ENCODE results near the gene SLCO4A1.

SLCO4A1 gene

DNA sequence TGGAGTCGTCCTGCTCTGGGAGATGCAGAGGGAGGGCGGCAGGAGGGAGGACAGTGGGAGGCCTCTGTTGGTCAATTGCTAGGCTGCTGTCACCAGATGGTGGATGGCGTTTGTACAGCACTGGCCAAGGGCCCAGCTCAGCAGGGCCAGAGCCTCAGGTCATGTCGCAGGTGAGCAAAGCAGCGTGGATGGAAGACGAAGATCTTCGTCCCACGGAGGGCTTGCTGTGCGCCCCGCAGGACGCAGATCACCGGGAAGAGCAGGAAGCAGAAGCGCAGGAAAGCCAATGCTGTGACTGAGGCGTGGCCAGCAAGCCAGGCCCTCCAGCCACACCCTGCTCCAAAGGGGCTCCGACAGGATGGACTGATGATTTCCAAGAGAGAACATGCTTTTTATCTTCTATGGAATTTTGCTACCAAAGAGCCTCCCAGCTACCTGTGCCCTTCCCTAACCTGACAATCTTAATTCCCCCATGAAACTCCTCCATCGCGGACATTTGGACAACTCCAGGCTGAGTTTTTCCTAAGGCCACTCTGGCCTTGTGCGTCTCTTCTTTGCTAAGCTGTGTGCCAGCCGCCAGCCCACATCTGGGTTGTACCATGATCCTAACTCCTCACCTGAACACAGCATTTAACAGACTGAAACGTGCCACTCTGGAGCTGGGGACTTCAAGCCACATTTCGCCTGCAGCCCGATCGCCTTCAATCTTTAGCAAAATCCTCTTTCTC, 3.5 kb upstream of the SLCO4A1 start:
- DNase-seq: no peak

- DNase-seq: no peak
These were observed 2.5 kb upstream of the SLCO4A1 start for GRCh38 chr20:62639765-62640164.

GRCh38 chr20:62640870-62641269, 1.4 kb upstream of the SLCO4A1 start:
- DNase-seq: no peak

DNA sequence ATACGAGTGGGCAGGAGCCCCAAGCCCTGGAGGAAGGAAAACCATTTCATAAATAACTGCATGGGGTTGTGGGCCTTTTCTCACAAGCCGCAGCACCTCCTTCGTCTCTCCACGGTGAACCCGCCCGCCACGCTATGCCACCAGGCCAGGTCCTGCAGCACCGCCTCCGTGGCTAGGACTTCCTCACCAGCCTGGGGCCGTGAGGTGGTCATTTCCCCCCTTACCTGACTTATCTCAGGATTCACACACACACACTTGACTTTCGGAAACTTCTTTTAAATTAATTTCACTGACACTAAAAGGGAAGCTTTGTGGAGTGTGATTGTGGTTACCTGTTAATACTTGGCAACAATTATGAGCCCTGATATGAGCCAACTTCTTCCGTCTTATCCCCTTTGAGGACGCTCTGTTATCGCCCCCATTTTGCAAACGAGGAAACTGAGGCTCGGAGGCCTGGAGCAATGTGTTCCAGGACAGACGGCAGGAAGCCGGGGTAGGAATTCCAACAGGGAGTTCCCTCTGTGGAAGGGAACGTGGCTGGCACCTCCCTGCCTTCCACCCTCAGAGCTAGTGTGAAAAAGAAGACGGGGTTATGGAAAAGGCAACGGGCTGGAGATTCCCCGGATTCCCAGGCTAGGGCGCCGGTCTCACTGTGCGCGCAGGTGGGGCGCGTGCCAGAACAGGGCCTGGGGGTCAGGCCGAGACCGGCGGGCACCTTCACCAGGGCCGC, 817 bp upstream of the SLCO4A1 start:
- no peak for DNase-seq

- no peak for DNase-seq
These were observed 590 bp downstream of the SLCO4A1 start for GRCh38 chr20:62642666-62643520.

DNA sequence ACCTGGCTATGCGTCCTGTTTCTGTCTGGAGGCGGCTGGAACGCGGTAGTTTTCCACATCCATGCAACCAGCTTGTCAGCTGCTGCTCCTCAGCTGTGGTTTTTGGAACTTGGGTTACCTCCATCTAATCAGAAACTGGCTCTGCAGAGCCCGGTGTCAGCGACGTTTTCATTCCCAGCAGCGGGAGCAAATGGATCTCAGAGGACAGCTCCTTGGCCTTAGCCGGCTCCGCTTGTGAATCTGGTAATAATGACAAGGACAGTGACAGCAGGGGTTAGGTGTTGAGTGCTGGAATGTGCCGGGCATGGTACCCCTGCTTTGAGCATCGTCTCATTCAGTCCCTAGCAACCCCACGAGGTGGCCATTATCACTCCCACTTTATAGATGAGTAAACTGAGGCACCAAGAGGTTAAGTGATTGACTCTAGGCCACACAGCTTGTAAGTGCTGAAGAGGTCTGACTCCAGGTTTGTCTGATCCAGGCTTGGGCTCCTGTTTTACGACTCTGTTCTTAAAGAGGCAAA, 1.3 kb downstream of the SLCO4A1 start:
- DNase-seq: no peak

GRCh38 chr20:62644044-62644795, 1.9 kb downstream of the SLCO4A1 start:
- DNase-seq: no peak

DNA sequence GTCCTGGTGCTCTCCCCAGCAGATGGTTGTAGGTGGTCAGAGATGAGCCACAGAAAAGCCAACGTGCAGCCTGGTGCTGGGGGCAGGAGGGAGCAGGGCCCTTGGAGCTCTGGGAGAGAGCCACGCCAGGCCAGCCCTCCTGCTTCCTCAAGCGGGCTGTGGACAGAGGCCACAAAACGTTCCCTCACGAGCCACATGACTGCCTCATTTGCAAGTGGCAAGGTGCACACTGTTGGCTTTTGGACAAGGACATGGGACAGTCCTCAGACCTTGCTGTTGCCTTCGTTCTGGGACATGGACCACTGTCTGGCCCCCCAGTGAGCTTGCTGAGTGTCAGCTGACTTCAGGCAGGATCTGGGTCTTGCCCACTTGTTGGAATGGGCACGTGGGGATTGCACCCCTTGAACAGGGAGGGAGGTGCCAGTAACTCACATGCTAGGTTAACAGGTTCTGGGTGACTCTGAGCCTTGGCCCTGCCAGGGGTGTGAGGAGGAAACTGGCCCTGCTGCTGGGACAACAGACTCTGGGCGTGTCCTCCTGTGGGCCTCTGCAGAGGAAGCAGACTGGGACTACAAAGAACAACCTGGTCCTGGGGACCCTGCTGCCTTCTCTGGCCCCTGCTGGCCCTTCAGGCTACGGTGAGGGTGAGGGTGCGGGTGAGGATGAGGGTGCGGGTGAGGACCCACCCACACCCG, 2.6 kb downstream of the SLCO4A1 start:
- no peak for DNase-seq

DNA sequence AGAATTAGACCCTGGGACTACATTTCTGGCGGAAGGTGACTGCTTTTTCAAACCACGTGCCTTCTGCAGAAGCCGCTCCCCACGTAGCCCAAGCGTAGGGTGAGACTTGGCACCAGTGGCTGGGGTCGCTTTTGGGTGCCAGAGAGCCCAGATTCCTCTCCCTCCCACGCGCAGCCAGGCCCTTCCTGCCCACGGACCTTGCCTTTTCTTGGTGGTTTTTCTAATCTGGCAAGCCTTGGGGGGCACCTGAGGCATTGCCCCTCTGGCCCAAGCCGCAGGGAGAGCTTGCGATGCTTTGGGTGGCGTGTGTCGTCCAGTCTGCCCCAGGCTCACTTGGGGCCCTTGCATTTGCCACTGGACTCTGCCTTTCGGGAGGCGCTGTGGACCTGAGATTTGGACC, 3.3 kb downstream of the SLCO4A1 start:
- no peak for DNase-seq

DNA sequence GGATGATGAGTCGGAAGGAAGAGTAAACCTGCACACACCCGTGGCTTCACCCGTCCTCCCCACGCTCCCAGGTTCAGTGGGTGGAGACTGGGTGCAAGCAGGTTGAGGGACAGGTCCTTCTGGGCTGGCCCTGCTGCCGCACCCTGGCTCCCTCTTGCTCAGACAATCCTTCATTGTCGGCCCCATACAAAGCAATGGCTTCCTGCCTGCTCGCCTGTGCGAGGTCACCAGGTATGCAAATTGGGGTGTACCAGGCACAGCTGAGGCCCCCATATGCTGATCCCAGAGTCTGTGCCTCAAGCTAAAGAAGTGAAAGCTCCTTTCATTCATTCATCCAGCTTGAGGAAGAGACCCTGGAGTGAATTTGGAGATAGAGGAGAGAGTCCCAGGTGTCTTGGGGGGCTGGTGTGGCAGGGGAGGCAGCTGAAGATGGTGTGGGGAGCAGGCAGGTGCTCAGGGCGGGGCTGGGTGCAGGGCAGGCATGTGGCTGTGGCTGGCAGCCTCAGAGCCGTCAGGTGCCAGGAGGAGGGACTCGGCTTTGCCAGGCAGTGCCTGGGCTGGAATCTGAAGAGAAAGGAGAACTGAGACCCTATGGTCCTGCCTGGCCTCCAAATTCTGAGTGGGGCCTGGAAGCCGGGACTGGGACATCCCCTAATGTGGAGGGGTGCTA, 4.7 kb downstream of the SLCO4A1 start:
- no peak for DNase-seq

GRCh38 chr20:62647521-62648317, 5.4 kb downstream of the SLCO4A1 start:
- DNase-seq: no peak

DNA sequence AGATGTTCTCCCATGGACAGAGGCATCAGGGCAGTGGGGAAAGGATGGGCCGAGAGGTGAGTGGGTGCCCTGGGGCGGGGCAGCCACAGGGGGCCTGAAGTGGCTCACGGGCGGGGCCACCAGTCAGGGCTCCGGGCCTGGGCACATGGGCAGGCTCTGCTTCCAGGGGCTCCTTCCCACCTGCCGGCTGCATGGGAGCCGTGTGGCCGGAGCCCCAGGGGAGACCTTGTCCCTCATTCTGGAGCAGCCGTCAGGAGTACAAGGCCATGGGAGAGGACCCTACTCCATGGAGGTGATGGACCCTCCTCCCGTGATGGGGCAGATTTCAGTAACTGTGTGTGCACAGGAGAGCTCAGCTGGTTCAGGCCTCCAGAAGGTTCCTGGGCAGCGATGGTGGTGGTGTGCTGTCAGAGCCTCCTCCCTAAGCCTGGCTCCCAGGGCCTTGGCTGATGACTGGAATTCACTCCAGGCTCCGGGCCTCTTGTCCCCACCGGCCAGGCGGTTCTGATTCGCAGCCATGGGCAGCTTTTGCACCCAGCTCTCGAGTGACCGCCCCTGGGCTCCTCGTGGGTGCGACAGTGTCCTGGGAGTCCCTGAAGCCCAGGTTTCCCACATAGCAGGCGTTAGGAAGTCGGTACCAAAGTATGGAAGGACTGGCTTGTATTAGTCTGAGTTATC, 6.2 kb downstream of the SLCO4A1 start:
- DNase-seq: no peak

GRCh38 chr20:62649140-62649539, 6.8 kb downstream of the SLCO4A1 start:
- DNase-seq: no peak

GRCh38 chr20:62650551-62651284, 8.4 kb downstream of the SLCO4A1 start:
- DNase-seq: no peak

DNA sequence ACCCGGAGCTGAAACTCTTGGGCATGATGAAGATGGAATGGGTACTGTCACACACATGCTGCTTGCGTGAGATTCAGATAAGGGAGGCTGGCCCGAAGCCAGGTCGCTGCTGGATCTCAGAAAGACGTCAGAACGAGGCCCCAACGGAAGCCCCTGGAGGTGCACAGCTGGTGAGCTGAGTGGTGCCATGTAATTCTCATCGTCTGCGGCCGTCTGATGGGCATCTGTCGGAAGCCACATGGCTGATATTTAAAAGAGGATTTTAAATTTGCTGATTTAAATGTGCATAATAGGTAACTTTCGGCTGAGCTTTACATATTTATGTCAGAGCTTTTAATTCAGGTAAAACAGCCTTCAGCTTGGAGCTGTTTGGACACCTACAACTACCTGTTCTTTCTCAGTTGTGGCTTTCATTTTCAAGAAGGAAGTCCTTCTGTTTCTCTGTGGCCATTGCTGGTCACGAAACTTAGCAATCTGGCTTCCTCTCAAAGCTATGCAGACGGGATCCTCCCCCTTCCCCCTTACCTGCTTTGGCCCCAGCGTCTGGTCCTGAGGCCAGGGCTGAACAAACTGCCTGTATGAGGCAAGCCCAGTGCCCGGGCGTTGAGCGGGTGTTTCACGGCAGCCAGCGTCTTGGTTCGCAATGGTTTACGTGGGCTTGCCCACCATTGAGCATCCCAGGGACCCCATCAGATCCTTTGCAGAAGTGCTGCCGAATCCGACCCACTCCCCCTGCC, 9.2 kb downstream of the SLCO4A1 start:
- no peak for DNase-seq

DNA sequence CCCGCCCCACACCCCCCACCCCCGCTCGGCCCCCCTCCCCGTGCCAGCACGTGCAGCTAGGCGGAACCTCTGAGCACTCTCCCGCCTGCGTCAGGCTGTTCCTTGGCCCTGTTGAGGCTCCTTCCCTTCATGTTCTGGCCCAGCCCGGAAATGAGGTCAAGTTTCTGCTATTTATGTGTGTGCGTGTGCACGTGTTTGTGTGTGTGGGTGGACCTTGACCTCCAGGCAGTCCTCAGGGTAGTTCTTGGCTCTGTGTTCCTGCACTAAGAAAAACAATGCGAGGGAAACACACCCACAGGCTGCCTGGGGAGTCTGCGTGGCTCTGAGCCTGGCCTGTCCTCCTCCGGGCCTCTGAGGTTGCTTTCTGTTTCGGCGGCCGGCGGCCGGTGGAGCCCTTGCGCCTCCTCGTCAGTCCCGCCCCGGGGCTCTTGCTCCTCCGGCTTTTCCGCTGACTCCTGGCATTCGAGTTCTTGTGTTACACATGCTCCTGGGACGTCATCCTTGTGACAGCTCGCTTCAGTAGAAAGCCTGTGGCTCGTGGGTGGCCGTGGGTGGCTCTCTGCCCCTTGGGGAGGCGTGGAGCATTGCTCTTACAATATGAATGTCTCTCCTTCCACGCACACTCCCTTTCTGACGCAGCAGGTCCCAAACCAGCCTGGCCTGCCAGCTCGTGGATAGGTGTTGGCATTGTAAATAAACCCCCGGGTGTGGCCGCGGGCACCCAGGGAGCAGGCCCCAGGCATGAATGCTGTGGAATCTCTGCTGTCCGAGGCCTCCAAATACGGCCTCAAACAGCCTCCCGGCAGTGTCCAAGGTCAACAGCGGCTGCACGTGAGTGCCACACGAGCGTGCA, 10.0 kb downstream of the SLCO4A1 start:
- no peak for DNase-seq

DNA sequence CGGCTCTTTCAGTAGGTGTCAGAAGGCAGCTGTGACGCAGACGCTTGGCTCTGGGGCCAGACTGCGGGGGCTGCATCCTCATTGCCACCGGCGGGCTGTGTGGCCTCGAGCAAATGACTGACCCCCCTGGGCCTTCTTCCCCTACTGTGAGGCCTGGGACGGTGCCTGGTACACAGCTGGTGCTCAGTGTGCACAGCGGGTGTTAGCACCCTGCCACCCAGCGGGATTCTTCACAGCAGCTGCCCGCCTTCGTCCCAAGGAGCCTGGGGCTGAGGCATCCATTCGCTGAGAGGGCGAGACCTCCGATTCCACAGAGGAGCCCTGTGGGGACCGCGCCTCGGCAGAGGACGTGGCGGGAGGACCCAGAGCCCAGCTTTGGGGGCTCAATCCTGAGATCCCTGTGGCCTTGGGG, 10.6 kb downstream of the SLCO4A1 start:
- no peak for DNase-seq

Data from NCI-H446 treated with DMSO at 0.1 percent for 48 hours (cell line).